ENCODE results near the gene BACH1. TPM values are rescaled to one million over a fixed set of nuclear protein-coding genes. Genes with fewer than 3 reads are reported as not detected.
"Not testable (repeated sequence)": the region's sequence is repeated elsewhere in the genome, so short reads cannot be mapped to it uniquely, and the experiment has no call there.

Gene BACH1
- total RNA-seq, 2 experiments from 2014 or later, result 27.3 to 28.2 TPM

DNA sequence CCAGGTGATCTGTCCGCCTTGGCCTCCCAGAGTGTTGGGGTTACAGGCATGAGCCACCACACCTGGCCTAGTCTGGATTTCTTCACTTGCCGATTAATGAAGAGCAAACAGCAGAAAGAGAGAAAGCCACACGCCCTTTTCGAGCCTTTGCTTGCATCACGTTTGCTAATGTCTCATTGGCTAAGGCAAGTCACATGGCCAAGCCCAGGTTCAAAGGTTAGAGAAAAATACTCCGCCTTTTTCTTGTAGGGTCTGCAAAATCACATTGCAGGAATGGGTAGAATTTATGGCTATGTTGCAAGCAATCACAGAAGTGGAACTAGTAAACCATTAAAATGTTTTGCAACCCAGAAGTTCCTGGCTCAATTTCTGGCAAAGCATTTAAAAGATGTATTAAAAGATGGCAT lies 26.8 kb upstream of the BACH1 start:
- ChIA-PET POLR2A (no interaction called here), CTCF (no interaction called here)
- peaks cover 1% of the 10 kb centered on the region for H3K27me3 Mint-ChIP-seq
- no peak overlapping the region for H3K27ac Mint-ChIP-seq
- H3K4me1 Mint-ChIP-seq (ENCODE audit: low read depth), result no peaks in the 10 kb centered on the region
- no peaks in the 10 kb centered on the region for H3K36me3 Mint-ChIP-seq (ENCODE audit: low read depth)
- H3K9me3 Mint-ChIP-seq, result no peaks in the 10 kb centered on the region
- ATAC-seq (no peak), DNase-seq (no peak)
- intact Hi-C loops (cut with micrococcal nuclease), result no loop called here
- no peak overlapping the region for H3K4me3 Mint-ChIP-seq
- TF ChIP-seq, protein P1, sequence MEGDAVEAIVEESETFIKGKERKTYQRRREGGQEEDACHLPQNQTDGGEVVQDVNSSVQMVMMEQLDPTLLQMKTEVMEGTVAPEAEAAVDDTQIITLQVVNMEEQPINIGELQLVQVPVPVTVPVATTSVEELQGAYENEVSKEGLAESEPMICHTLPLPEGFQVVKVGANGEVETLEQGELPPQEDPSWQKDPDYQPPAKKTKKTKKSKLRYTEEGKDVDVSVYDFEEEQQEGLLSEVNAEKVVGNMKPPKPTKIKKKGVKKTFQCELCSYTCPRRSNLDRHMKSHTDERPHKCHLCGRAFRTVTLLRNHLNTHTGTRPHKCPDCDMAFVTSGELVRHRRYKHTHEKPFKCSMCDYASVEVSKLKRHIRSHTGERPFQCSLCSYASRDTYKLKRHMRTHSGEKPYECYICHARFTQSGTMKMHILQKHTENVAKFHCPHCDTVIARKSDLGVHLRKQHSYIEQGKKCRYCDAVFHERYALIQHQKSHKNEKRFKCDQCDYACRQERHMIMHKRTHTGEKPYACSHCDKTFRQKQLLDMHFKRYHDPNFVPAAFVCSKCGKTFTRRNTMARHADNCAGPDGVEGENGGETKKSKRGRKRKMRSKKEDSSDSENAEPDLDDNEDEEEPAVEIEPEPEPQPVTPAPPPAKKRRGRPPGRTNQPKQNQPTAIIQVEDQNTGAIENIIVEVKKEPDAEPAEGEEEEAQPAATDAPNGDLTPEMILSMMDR (IDR thresholded peaks at IDR 0.05), result no peak

DNA sequence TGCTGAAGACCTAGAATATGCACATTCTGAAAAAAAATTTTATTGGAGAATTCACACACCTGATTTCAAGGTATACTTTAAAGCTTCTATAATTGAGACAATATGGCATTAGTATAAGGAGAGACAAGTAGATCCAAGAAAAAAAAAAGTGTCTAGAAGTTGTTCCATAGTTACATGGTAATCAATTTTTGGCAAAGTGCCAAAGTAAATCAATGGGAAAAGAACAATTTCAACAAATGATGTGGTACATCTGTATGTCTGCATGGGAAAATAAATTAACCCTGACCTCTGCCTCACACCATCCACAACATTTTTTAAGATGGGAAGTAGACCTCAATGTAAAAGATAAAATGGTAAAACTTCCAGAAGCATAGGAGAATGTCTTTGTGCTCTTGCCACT lies 21.3 kb upstream of the BACH1 start:
- intact Hi-C loops (cut with micrococcal nuclease), result no loop called here
- no peaks in the 10 kb centered on the region for H3K4me1 Mint-ChIP-seq (ENCODE audit: low read depth)
- DNase-seq (no peak), ATAC-seq (no peak)
- POLR2A ChIA-PET, result no interaction called here
- peaks cover 4% of the 10 kb centered on the region for H3K9me3 Mint-ChIP-seq
- H3K36me3 Mint-ChIP-seq (ENCODE audit: low read depth), result no peaks in the 10 kb centered on the region
- H3K4me3 Mint-ChIP-seq, result no peak overlapping the region
- TF ChIP-seq, protein P1 (IDR thresholded peaks at IDR 0.05), result no peak
- H3K27ac Mint-ChIP-seq, result no peak overlapping the region
- H3K27me3 Mint-ChIP-seq, result peaks cover 1% of the 10 kb centered on the region
- CTCF ChIA-PET, result no interaction called here

DNA sequence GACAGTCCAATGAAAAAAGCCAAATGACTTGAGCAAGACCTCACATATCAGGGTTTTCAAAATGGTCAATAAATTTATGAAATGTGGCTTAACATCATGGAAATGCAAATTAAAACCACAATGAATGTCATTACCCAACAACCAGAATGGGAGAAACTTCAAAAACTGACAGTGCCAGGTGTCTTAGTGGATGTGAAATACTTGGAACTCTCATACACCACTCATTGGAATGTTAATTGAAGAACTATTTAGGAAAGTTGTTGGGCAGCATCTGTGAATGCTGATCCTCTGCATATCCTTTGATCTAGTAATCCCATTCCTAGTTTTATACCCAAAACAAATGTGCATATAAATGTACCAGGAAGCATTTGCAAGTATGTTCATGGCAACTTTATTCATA lies 19.2 kb upstream of the BACH1 start:
- ChIA-PET POLR2A (no interaction called here), CTCF (no interaction called here)
- intact Hi-C loops (cut with micrococcal nuclease), result no loop called here
- DNase-seq (no peak), ATAC-seq (no peak)
- peaks cover 1% of the 10 kb centered on the region for H3K27me3 Mint-ChIP-seq
- no peaks in the 10 kb centered on the region for H3K36me3 Mint-ChIP-seq (ENCODE audit: low read depth)
- TF ChIP-seq, protein P1 (IDR thresholded peaks at IDR 0.05), result no peak
- H3K27ac Mint-ChIP-seq, result no peak overlapping the region
- H3K9me3 Mint-ChIP-seq, result peaks cover 4% of the 10 kb centered on the region
- no peaks in the 10 kb centered on the region for H3K4me1 Mint-ChIP-seq (ENCODE audit: low read depth)
- no peak overlapping the region for H3K4me3 Mint-ChIP-seq

DNA sequence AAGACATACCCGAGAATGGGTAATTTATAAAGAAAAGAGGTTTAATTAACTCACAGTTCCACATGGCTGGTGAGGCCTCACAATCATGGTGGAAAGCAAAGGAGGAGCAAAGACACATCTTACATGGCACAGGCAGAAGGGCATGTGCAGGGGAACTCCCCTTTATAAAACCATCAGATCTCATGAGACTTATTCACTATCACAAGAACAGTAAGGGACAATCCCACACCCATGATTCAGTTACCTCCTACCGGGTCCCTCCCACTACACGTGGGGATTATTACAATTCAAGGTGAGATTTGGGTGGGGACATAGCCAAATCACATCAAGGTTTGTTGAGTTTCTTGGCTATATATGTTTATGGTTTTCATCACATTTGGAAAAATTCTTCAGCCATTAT lies 16.9 kb upstream of the BACH1 start:
- H3K9me3 Mint-ChIP-seq; CTCF ChIA-PET; POLR2A ChIA-PET; H3K36me3 Mint-ChIP-seq (ENCODE audit: low read depth); H3K27ac Mint-ChIP-seq; intact Hi-C loops (cut with micrococcal nuclease); H3K4me3 Mint-ChIP-seq; H3K27me3 Mint-ChIP-seq; H3K4me1 Mint-ChIP-seq (ENCODE audit: low read depth): not testable (repeated sequence)
- ATAC-seq, result peak; percentile 24
- peak; percentile 13 for DNase-seq

DNA sequence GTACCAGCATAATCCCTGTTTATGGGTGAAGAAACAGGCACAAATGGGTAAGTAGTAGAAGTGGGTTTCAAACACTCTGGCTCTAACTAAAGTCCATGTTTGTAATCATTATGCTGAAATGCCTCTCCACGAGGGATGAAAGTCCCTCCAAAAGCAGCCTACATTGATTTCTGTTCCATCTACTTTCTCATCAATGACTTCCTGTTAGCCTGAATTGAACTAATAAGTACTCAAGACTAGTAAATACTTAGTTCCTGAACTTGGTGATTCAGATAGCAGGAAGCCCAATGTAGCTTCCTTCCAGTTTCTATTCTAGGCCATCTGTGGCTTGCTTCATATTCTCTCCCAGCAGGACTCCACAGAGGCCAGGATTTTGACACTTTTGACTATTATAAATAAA lies 11.3 kb upstream of the BACH1 start:
- Mint-ChIP-seq H3K27ac (no peak overlapping the region), H3K9me3 (no peaks in the 10 kb centered on the region), H3K27me3 (peaks cover 6% of the 10 kb centered on the region), H3K4me1 (ENCODE audit: low read depth) (no peaks in the 10 kb centered on the region), H3K4me3 (no peak overlapping the region), H3K36me3 (ENCODE audit: low read depth) (no peaks in the 10 kb centered on the region)
- TF ChIP-seq, protein P1 (IDR thresholded peaks at IDR 0.05), result no peak
- ATAC-seq, result no peak
- no peak for DNase-seq
- ChIA-PET POLR2A (no interaction called here), CTCF (interaction anchor here (1.6 kb wide), 1 partner anchor 54 kb away, joined by 3 read pairs; no protein-coding TSS in a partner anchor)
- intact Hi-C loops (cut with micrococcal nuclease), result no loop called here

DNA sequence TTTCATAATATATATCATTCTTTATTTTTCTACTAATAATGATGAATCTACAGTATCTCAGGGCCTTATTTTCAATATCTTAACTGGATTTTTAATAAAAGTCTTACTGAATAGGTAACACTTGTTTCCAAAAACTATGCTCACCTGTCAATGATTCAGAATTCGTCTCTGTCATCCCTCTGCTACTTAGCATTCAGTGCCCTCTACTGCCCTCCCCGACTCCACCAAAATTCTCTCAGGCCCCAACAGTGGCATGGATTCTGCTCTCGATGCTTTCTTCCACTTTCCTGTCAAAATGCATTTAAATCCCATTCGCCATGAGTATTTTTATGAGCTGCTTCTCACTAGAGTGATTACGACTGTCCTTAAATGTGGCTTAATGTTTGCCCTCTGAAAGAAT lies 10.5 kb upstream of the BACH1 start:
- CTCF ChIA-PET, result interaction anchor here (0.6 to 0.9 kb wide), 2 partner anchors 12 to 226 kb away, joined by 3 read pairs; no protein-coding TSS in a partner anchor
- ATAC-seq, result no peak
- H3K36me3 Mint-ChIP-seq (ENCODE audit: low read depth), result no peaks in the 10 kb centered on the region

More for the DNA sequence above, 10.5 kb upstream of the BACH1 start:
- intact Hi-C loops (cut with micrococcal nuclease), result no loop called here
- no peak for DNase-seq
- Mint-ChIP-seq H3K27ac (no peak overlapping the region), H3K9me3 (no peaks in the 10 kb centered on the region), H3K4me3 (no peak overlapping the region), H3K27me3 (peaks cover 6% of the 10 kb centered on the region), H3K4me1 (ENCODE audit: low read depth) (no peaks in the 10 kb centered on the region)
- TF ChIP-seq, protein P1 (IDR thresholded peaks at IDR 0.05), result no peak
- POLR2A ChIA-PET, result no interaction called here
